GM18502 (cell line): ENCODE measurements around the gene ADIPOR2.
"Not testable (repeated sequence)": the region's sequence is repeated elsewhere in the genome, so short reads cannot be mapped to it uniquely, and the experiment has no call there.

Experiments used
- ATAC-seq: cut with Tn5 transposase; IDR thresholded peaks from one replicate; pipeline ENCODE4 v1.9.1; 2021; ENCODE audit warnings: mild to moderate bottlenecking; ENCODE audit not compliant: unreplicated experiment, poor library complexity

ADIPOR2 gene

GRCh38 chr12:1731019-1731687 is 40.3 kb downstream of the ADIPOR2 start:
- ATAC-seq = no peak

- ATAC-seq = not testable (repeated sequence)
These were observed 40.8 kb downstream of the ADIPOR2 start for GRCh38 chr12:1731688-1732078.

- ATAC-seq = no peak
These were observed 42.0 kb downstream of the ADIPOR2 start for GRCh38 chr12:1732914-1733313.

- ATAC-seq = not testable (repeated sequence)
These were observed 42.8 kb downstream of the ADIPOR2 start for GRCh38 chr12:1733712-1734111.

GRCh38 chr12:1737652-1738286 is 46.9 kb downstream of the ADIPOR2 start:
- ATAC-seq = no peak

- ATAC-seq = no peak
These were observed 47.6 kb downstream of the ADIPOR2 start for GRCh38 chr12:1738446-1738845.

GRCh38 chr12:1739368-1739767 is 48.5 kb downstream of the ADIPOR2 start:
- no peak for ATAC-seq

- ATAC-seq = no peak
These were observed 49.5 kb downstream of the ADIPOR2 start for GRCh38 chr12:1740161-1740948.

- no peak for ATAC-seq
These were observed 50.5 kb downstream of the ADIPOR2 start for GRCh38 chr12:1741154-1741949.

GRCh38 chr12:1744932-1745331 is 54.1 kb downstream of the ADIPOR2 start:
- no peak for ATAC-seq

- ATAC-seq = no peak
These were observed 56.7 kb downstream of the ADIPOR2 start for GRCh38 chr12:1747609-1748008.

GRCh38 chr12:1749019-1749418 is 58.1 kb downstream of the ADIPOR2 start:
- no peak for ATAC-seq

GRCh38 chr12:1750300-1750699 is 59.4 kb downstream of the ADIPOR2 start:
- no peak for ATAC-seq

GRCh38 chr12:1758376-1758775 is 67.5 kb downstream of the ADIPOR2 start:
- ATAC-seq = no peak

GRCh38 chr12:1758887-1759286 is 68.0 kb downstream of the ADIPOR2 start:
- no peak for ATAC-seq

GRCh38 chr12:1760566-1761382 is 69.9 kb downstream of the ADIPOR2 start:
- ATAC-seq = no peak

- ATAC-seq = no peak
These were observed 71.0 kb downstream of the ADIPOR2 start for GRCh38 chr12:1761857-1762256.

- ATAC-seq = no peak
These were observed 72.3 kb downstream of the ADIPOR2 start for GRCh38 chr12:1763153-1763552.

GRCh38 chr12:1766110-1766509 is 75.2 kb downstream of the ADIPOR2 start:
- no peak for ATAC-seq
